ENCODE measurements around the gene TACSTD2. TPM values are rescaled to one million over a fixed set of nuclear protein-coding genes. Genes with fewer than 3 reads are reported as not detected.

Gene TACSTD2
- total RNA-seq, 1 donor from 2014 or later, result 0.10 TPM

DNA sequence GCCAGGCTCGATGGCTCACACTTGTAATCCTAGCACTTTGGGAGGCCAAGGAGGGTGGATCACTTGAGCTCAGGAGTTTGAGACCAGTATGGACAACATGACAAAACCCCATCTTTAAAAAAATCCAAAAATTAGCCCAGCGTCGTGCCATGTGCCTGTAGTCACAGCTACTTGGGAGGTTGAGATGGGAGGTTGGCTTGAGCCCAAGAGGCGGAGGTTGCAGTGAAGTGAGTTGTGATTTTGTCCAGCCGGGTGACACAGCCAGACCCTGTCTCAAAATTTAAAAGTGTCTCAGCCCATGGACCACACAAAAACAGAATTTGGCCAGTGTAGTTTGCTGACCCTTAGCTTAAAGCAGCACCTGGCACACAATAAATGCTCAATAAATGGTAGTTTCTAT, 11.3 kb upstream of the TACSTD2 start:
- Mint-ChIP-seq H3K4me3 (ENCODE audit: unreplicated experiment) (no peak overlapping the region), H3K4me1 (ENCODE audit: unreplicated experiment) (peaks cover 13% of the 10 kb centered on the region), H3K27ac (ENCODE audit: unreplicated experiment) (no peak overlapping the region), H3K27me3 (ENCODE audit: unreplicated experiment) (no peaks in the 10 kb centered on the region), H3K9me3 (ENCODE audit: unreplicated experiment) (no peaks in the 10 kb centered on the region), H3K36me3 (ENCODE audit: low read depth, unreplicated experiment) (no peaks in the 10 kb centered on the region)
- TF ChIP-seq, protein P1, sequence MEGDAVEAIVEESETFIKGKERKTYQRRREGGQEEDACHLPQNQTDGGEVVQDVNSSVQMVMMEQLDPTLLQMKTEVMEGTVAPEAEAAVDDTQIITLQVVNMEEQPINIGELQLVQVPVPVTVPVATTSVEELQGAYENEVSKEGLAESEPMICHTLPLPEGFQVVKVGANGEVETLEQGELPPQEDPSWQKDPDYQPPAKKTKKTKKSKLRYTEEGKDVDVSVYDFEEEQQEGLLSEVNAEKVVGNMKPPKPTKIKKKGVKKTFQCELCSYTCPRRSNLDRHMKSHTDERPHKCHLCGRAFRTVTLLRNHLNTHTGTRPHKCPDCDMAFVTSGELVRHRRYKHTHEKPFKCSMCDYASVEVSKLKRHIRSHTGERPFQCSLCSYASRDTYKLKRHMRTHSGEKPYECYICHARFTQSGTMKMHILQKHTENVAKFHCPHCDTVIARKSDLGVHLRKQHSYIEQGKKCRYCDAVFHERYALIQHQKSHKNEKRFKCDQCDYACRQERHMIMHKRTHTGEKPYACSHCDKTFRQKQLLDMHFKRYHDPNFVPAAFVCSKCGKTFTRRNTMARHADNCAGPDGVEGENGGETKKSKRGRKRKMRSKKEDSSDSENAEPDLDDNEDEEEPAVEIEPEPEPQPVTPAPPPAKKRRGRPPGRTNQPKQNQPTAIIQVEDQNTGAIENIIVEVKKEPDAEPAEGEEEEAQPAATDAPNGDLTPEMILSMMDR (IDR thresholded peaks at IDR 0.05; ENCODE audit: unreplicated experiment), result no peak
- DNase-seq (ENCODE audit: low spot score), result no peak

DNA sequence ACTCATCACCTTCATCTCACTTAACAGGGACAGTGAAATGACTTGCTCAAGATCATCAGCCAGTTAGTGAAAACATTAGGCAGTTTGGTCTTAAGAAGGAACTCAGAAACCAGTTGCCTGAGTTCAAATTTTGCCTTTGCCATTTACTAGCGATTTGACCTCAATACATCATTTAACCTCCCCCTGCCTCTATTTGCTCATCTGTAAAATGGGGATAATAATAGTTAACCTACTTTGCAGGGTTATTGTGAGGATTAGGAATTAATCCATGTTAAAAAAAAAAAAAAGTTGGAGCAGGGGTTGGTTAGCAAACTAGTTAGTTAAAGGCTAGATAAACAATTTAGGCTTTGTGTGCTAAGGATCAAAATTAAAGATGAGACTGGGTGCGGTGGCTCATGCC, 10.6 kb upstream of the TACSTD2 start:
- Mint-ChIP-seq H3K27ac (ENCODE audit: unreplicated experiment) (no peak overlapping the region), H3K4me3 (ENCODE audit: unreplicated experiment) (no peak overlapping the region), H3K36me3 (ENCODE audit: low read depth, unreplicated experiment) (no peaks in the 10 kb centered on the region), H3K9me3 (ENCODE audit: unreplicated experiment) (no peaks in the 10 kb centered on the region), H3K27me3 (ENCODE audit: unreplicated experiment) (no peaks in the 10 kb centered on the region), H3K4me1 (ENCODE audit: unreplicated experiment) (peaks cover 15% of the 10 kb centered on the region)
- TF ChIP-seq, protein P1 (IDR thresholded peaks at IDR 0.05; ENCODE audit: unreplicated experiment), result no peak
- no peak for DNase-seq (ENCODE audit: low spot score)

DNA sequence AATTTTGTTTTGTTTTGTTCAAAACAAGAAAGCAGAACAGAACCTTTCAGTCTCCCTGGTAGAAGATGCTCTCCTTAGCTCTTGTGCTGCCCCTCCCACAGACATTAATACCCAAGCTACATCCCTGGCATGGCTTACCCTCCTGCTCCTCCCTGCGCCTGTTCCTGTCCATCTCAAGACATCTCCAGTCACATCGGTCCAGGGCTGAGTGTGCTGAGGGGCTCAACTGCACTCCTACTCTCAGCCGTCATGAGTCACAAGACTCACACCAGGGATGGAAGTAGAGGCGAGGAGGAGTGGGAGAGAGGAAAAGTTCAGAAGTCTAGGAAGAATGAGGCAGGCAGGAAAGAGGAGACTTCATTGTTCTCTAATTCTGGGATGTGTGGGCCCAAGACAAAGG, 9.2 kb upstream of the TACSTD2 start:
- TF ChIP-seq, protein P1 (IDR thresholded peaks at IDR 0.05; ENCODE audit: unreplicated experiment), result no peak

DNA sequence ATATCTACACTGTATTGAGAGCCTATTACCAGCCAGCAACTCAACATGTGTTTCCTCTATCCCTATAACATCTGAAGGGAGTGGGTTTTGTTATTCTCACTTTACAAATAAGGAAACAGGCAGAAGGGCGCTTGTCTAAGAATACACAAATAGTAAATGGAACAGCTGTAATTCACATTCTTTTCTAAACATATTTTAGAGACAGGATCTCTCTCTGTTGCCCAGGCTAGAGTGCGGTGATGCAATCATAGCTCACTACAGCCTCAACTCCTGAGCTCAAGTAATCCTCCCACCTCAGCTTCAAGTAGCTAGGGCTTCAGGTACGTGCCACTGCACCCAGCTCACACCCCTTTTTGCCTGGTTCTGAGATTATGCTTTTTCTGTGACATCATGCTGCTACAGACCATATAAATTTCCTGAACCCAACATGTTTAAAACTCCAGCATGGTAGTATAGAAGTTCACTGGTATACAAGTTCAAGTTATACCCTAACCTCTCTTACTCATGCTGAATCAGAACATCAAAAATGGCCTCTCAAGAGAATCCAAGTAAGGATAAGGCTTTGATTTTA, 8.6 kb upstream of the TACSTD2 start:
- no peaks in the 10 kb centered on the region for H3K27me3 Mint-ChIP-seq (ENCODE audit: unreplicated experiment)
- no peak for DNase-seq (ENCODE audit: low spot score)
- H3K36me3 Mint-ChIP-seq (ENCODE audit: low read depth, unreplicated experiment), result no peaks in the 10 kb centered on the region
- peaks cover 15% of the 10 kb centered on the region for H3K4me1 Mint-ChIP-seq (ENCODE audit: unreplicated experiment)
- TF ChIP-seq, protein P1 (IDR thresholded peaks at IDR 0.05; ENCODE audit: unreplicated experiment), result no peak
- no peaks in the 10 kb centered on the region for H3K9me3 Mint-ChIP-seq (ENCODE audit: unreplicated experiment)
- H3K4me3 Mint-ChIP-seq (ENCODE audit: unreplicated experiment), result no peak overlapping the region
- H3K27ac Mint-ChIP-seq (ENCODE audit: unreplicated experiment), result no peak overlapping the region

More for the DNA sequence above, 9.2 kb upstream of the TACSTD2 start:
- Mint-ChIP-seq H3K36me3 (ENCODE audit: low read depth, unreplicated experiment) (no peaks in the 10 kb centered on the region), H3K4me3 (ENCODE audit: unreplicated experiment) (no peak overlapping the region), H3K27me3 (ENCODE audit: unreplicated experiment) (no peaks in the 10 kb centered on the region), H3K27ac (ENCODE audit: unreplicated experiment) (no peak overlapping the region), H3K4me1 (ENCODE audit: unreplicated experiment) (peaks cover 15% of the 10 kb centered on the region), H3K9me3 (ENCODE audit: unreplicated experiment) (no peaks in the 10 kb centered on the region)
- DNase-seq (ENCODE audit: low spot score), result no peak

DNA sequence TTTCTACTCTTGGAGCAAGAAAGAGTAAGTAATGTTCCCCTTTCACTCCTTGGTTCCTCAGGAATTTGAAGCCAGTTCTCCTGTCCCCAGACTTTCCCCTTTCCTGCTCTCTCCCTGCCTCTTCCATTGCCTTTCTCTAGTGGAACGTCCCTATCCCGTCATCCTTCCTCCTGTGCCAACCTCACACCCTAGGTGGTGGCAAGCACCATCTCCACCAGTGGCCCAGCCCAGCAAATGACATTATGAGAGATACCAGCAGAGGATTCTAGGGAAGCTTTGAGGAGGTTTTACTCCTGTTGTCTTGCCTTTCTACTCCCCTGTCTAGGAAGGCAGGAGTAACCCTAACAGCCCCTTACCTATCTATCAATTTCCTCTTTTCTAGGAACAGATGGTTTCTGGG, 8.1 kb upstream of the TACSTD2 start:
- Mint-ChIP-seq H3K27me3 (ENCODE audit: unreplicated experiment) (peaks cover 1% of the 10 kb centered on the region), H3K36me3 (ENCODE audit: low read depth, unreplicated experiment) (no peaks in the 10 kb centered on the region), H3K9me3 (ENCODE audit: unreplicated experiment) (no peaks in the 10 kb centered on the region), H3K27ac (ENCODE audit: unreplicated experiment) (no peak overlapping the region), H3K4me3 (ENCODE audit: unreplicated experiment) (no peak overlapping the region), H3K4me1 (ENCODE audit: unreplicated experiment) (peaks cover 15% of the 10 kb centered on the region)
- DNase-seq (ENCODE audit: low spot score), result no peak
- TF ChIP-seq, protein P1 (IDR thresholded peaks at IDR 0.05; ENCODE audit: unreplicated experiment), result no peak

All from endothelial cell (in vitro differentiated cells).